Stimulated activated CD4-positive, alpha-beta T cell treated with anti-CD3 and anti-CD28 coated beads, Interleukin-2, amount 100 ng/mL, for 48 hours (primary cell): Measurements from ENCODE around the gene TPCN1.

Source experiments
- DNase-seq, 2 donors: peaks; one replicate each; pipeline ENCODE4 v3.0.0-alpha.2; 2020

TPCN1 gene

DNA sequence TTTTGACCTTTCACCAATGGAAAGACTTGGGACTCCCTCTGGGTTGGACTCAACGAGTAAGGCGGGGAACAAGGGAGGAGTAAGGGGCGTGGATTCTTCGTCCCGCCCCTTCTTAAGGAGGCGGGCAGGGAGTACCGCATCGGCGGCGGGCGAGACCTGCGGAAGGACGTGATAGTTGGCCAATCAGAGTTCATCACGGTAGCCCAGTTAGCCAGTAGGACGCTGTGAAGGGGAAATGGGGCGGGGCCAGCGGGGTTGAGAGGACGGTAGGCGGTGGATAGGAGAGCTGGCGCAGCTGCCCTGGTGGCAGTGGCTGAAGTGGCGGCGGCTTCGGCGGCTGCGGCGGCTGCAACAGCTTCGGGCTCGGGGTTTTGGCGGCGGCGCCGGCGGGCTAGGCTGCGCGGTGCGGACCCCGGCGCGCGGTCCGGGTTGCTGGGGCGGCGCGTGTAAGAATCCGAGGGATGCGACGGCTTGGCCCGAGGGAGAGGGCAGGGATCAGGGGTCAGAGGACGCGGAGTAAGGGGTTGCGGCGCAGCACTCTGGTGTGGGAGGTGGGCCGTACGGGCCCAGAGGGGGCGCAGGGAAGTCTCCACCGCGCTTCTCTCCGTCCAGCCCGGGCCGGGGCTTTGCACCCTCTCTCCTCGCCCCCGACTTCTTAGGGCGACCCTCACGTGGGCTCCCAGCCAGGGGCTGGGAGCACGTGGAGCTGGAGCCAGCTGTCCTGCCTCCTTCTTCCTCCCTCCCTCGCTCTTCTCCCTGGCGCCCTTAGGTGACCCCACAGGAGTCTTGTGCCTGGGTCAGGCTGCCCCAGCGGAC lies at the start of gene TPCN1:
Gene TPCN1, plus strand, starts transcription at position 284 of the 816 bp plus-strand sequence. CDS start 5,389 bp downstream, outside the sequence.
- peak; percentile 97 to 98 for DNase-seq

DNA sequence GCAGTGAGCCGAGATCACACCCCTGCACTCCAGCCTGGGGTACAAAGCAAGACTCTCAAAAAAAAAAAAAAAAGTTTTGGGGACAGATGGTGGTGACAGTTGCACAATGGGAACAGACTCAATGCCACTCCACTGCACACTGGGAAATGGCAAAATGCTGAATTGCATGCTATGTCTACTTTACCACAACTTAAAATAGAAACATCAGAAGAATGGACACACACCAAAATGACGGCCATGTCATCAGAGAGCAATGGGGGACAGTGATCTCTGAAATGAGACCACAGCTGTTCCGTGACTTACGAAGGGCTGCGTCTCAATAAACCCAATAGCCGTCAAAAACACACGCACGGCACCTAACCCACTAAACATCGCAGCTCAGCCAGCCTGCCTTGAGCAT lies 49.7 kb upstream of the TPCN1 start:
- DNase-seq: no peak

GRCh38 chr12:113172185-113172584 lies 49.1 kb upstream of the TPCN1 start:
- no peak for DNase-seq

- no peak for DNase-seq
Measured at GRCh38 chr12:113173081-113173698, 48.1 kb upstream of the TPCN1 start.

- DNase-seq: peak; percentile 83 to 84
Measured at GRCh38 chr12:113174461-113175384, 46.5 kb upstream of the TPCN1 start.

DNA sequence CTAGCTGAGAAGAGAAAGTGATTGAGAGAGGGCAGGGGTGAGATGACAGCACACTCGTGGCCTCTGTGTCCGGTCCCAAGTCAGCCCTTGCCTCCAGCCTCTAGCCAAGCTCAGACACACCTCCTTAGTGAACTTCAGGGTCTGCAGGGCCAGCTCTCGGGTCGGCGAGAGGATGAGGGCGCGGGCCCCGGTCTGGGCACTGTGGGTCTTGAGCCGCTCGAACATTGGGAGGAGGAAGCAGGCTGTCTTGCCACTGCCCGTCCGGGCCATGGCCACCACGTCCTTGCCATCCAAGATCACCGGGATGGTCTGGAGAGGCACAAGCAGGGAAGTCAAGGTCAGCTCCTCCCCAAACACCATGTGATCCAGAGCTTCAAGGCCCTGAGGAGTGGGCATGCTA lies 42.2 kb upstream of the TPCN1 start:
- no peak for DNase-seq

- no peak for DNase-seq
Measured at GRCh38 chr12:113180333-113180732, 40.9 kb upstream of the TPCN1 start.

DNA sequence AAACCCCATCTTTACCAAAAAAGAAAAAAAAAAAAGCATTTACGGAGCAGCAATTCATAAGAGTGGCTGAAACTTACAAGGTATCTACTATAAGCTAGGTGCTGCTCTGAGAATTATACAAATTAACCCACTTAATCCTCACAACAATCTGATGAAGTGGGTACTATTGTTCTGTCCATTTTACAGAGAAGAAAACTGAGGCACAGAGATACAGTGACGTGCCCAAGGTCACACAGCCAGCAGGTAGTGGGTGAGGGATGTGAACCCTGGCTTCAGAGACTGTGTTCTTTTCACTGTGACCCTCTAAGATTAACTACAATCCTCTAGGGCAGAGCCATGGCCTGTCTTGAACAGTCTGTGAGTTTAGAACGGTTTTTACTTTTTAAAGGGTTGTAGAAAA lies 39.3 kb upstream of the TPCN1 start:
- no peak for DNase-seq

- no peak for DNase-seq
Measured at GRCh38 chr12:113183030-113183589, 38.2 kb upstream of the TPCN1 start.

DNA sequence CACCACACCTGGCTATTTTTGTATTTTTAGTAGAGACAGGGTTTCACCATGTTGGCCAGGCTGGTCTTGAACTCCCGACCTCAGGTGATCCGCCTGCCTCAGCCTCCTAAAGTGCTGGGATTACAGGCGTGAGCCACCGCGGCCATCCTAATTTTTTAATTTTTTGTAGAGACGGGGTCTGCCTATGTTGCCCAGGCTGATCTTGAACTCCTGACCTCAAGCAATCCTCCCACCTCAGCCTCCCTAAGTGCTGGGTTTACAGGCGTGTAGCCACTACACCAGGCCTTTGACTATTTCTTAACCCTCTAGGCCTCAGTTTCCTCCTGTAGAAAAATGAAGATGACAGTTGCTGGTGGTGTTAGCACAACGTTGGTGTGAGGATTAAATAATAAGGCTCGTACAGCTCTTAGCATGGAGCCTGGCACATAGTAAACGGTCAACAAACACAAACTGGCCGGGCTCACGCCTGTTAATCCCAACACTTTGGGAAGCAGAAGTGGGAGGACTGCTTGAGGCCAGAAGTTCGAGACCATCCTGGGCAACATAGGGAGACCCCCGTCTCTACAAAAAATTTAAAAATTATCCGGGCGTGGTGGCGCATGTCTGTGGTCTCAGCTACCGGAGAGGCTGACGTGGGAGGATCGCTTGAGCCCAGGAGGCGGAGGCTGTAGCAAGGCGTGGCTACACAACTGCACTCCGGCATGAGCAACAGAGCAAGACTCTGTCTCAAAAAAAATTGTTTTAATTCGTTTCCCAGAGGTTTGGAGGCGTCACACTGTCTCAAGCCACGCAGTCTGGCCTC lies 37.0 kb upstream of the TPCN1 start:
- no peak for DNase-seq

- peak; percentile 78 to 81 for DNase-seq
Measured at GRCh38 chr12:113184900-113185179, 36.4 kb upstream of the TPCN1 start.

GRCh38 chr12:113185180-113186032 lies 35.9 kb upstream of the TPCN1 start, which contains the start of the genes DDX54 and RITA1:
Gene DDX54, minus strand, starts transcription at chr12:113185478. Its CDS starts 27 bp downstream, at chr12:113185451.
Gene RITA1, plus strand, starts transcription at chr12:113185721. Its CDS starts 1,026 bp downstream, at chr12:113186747.
- peak; percentile 77 to 81 for DNase-seq

DNA sequence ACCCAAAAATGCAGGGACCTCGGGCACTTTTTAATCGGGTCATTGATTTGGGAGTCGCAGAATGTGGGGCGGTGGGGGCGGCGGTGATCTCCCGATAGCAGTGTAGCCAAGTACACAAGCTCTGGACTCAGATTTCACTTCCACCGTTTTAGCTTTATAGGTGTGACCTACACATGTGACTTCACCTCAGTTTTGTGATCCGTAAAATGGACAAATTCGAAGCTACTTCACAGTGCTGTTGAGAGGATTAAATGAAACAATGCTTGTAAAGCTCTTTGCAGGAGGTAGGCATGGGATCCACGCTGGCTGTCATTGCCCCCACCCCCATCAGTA lies 35.3 kb upstream of the TPCN1 start:
- no peak for DNase-seq

DNA sequence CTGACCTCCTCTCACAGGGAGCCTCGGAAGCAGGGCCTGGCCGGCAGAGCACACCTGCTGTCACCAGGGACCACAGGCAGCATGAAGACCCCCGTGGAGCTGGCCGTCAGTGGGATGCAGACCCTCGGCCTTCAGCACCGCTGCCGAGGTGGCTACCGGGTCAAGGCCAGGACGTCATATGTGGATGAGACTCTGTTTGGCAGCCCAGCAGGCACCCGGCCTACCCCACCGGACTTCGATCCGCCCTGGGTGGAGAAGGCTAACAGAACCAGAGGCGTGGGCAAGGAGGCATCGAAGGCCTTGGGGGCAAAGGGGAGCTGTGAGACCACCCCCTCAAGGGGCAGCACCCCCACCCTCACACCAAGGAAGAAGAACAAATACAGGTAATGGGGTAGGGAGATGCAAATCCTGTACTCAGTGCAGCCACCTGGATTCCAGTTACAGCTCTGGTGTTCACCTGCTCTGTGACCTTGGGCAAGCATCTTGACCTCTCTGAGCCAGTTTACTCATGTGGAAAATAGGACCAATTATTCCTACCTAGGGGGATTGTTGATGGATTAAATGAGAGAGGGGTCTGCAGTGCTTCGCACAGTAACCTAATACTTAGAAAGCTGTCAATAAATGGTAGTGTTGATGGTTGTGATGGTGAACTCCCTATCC lies 34.5 kb upstream of the TPCN1 start:
- DNase-seq: no peak

GRCh38 chr12:113189361-113189760 lies 31.9 kb upstream of the TPCN1 start:
- no peak for DNase-seq

- no peak for DNase-seq
Measured at GRCh38 chr12:113190761-113191160, 30.5 kb upstream of the TPCN1 start.

DNA sequence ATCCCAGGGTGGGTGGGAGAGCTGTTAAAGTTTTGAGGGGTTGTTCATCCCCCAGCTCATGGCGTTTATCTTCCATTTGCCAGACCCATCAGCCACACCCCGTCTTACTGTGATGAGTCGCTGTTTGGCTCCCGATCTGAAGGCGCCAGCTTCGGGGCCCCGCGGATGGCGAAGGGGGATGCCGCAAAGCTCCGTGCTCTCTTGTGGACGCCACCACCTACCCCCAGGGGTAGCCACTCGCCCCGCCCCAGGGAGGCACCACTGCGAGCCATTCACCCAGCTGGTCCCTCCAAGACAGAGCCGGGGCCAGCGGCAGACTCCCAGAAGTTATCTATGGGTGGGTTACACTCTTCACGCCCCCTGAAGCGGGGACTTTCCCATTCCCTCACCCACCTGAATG lies 30.0 kb upstream of the TPCN1 start:
- no peak for DNase-seq

GRCh38 chr12:113194971-113195391 lies 26.3 kb upstream of the TPCN1 start:
- no peak for DNase-seq

DNA sequence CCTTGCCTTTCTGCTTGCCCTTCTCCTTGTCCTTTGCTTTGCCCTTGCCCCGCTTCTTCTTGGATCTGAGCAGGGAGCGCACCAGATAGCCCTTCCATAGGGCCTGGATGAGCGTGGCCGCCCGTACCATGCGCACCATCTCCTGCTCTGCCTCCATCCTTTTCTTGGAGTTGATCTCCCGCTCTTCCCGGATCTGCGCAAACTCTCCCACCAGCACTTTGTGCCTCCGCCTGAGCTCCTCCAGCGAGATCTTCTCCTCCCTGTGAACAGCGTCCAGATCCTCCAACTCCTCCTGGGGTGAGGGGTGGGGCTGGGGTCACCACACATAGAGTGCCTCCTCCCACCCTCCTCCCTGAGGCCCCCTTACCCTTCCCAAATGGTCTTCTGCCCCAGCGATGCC lies 25.7 kb upstream of the TPCN1 start:
- DNase-seq: no peak

- DNase-seq: no peak
Measured at GRCh38 chr12:113196582-113196981, 24.7 kb upstream of the TPCN1 start.

DNA sequence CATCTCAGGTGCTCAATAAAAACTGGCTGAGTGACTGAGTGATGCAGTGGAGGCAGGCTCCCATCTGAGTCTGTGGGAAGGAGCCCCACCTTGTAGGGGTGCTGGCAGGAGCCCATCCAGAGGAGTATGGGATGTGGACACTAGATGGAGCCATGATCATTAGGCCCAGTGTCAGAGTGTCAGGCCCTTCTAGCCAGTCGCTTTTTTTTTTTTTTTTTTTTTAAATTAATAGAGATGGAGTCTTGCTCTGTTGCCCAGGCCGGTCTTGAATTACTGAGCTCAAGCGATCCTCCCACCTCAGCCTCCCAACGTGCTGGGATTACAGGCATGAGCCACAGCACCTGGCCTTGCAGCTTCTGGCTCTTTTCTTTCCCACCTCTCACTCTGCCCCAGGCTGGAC lies 24.3 kb upstream of the TPCN1 start:
- DNase-seq: peak; percentile 36 to 39
